H1 (cell line): ENCODE data around the gene FUT2. TPM values are rescaled to one million over a fixed set of nuclear protein-coding genes. Genes with fewer than 3 reads are reported as not detected.
A peak's percentile ranks its signal among the peaks of the same experiment; 100 is the strongest.

Experiments used
- CTCF ChIA-PET: fragments of 300-600 bp; sonication (Branson Sonifier 250); formaldehyde crosslinking; loops from one replicate; lab custom pipeline; 2021; ENCODE audit not compliant: partially characterized antibody; lab: Charles Lee
- POLR2A ChIA-PET: fragments of 300-600 bp; sonication (Branson Sonifier 250); formaldehyde crosslinking; loops from one replicate; lab custom pipeline; 2021; ENCODE audit warnings: inconsistent platforms; ENCODE audit not compliant: partially characterized antibody; lab: Charles Lee
- DNase-seq, 2 experiments: peaks; one replicate each; pipeline versions ENCODE4 v3.0.0 to v3.0.0-alpha.2; 2010 to 2022; ENCODE audit warnings: low spot score in 2 of 2, low read depth in 1 of 2, mixed read lengths in 1 of 2
- FAIRE-seq: peaks from 2 replicates; lab custom pipeline; 2011; peaks lifted over from hg19 to GRCh38; lab: Jason Lieb, UNC
- H2AFZ ChIP-seq: 2 replicates; pipeline ENCODE4 v1.8.1; 2012; ENCODE audit warnings: low read length, inconsistent platforms
- H2AK5ac ChIP-seq: 2 replicates; pipeline ENCODE4 v1.6.1; 2013; ENCODE audit warnings: low read depth, low read length
- H2BK120ac ChIP-seq: replicated peaks from 2 replicates; pipeline ENCODE3; 2013; ENCODE audit warnings: low read depth, low read length, inconsistent platforms
- H2BK12ac ChIP-seq: 2 replicates; pipeline ENCODE4 v1.6.1; 2013; ENCODE audit warnings: low read depth, low read length
- H2BK15ac ChIP-seq: 2 replicates; pipeline ENCODE4 v1.6.1; 2013; ENCODE audit warnings: low read length
- H2BK20ac ChIP-seq: 2 replicates; pipeline ENCODE4 v1.6.1; 2013; ENCODE audit warnings: low read length
- H2BK5ac ChIP-seq: 2 replicates; pipeline ENCODE4 v1.6.1; 2013; ENCODE audit warnings: low read depth, low read length
- H3K14ac ChIP-seq: 2 replicates; pipeline ENCODE4 v1.6.1; 2013; ENCODE audit warnings: inconsistent platforms; ENCODE audit not compliant: insufficient read length
- H3K18ac ChIP-seq: 2 replicates; pipeline ENCODE4 v1.6.1; 2013; ENCODE audit warnings: low read length; ENCODE audit errors: extremely low read depth
- H3K23ac ChIP-seq: 2 replicates; pipeline ENCODE4 v1.6.1; 2013; ENCODE audit warnings: inconsistent platforms; ENCODE audit not compliant: insufficient read length
- H3K23me2 ChIP-seq: 2 replicates; pipeline ENCODE4 v1.6.1; 2013; ENCODE audit warnings: low read depth, low read length
- H3K27ac ChIP-seq: 2 replicates; pipeline ENCODE4 v1.6.1; 2011; ENCODE audit warnings: low read depth, low read length, inconsistent platforms
- H3K27me3 ChIP-seq, 4 experiments: replicated peaks in 1 of 4; 1 replicate in 1 of 4; 2 replicates in 3 of 4; pipeline versions ENCODE4 v1.6.1 to v1.8.1; 2011 to 2013; ENCODE audit warnings: low read length in 3 of 4, mild to moderate bottlenecking in 3 of 4, inconsistent platforms in 2 of 4, mixed read lengths in 2 of 4, moderate library complexity in 1 of 4; ENCODE audit not compliant: control insufficient read depth in 3 of 4, insufficient read depth in 3 of 4; ENCODE audit errors: extremely low read depth in 1 of 4
- H3K36me3 ChIP-seq, 4 experiments: 2 replicates each; pipeline versions ENCODE4 v1.6.1 to v1.8.1; 2011 to 2013; ENCODE audit warnings: mild to moderate bottlenecking in 4 of 4, low read length in 3 of 4, moderate library complexity in 2 of 4, control low read depth in 1 of 4, inconsistent platforms in 1 of 4; ENCODE audit not compliant: insufficient read depth in 4 of 4, control insufficient read depth in 2 of 4
- H3K4ac ChIP-seq: replicated peaks from 2 replicates; pipeline ENCODE3; 2013; ENCODE audit warnings: low read length, low read depth, mixed read lengths, inconsistent platforms; ENCODE audit not compliant: insufficient read length
- H3K4me1 ChIP-seq, 4 experiments: replicated peaks in 1 of 4; 1 replicate in 1 of 4; 2 replicates in 3 of 4; pipeline versions ENCODE4 v1.6.1 to v1.8.1; 2011 to 2013; ENCODE audit warnings: low read length in 3 of 4, inconsistent platforms in 2 of 4, mixed read lengths in 1 of 4; ENCODE audit not compliant: insufficient read depth in 4 of 4, control insufficient read depth in 3 of 4
- H3K4me2 ChIP-seq, 2 experiments: 2 replicates each; pipeline versions ENCODE4 v1.6.1 to v1.8.1; 2011 to 2013; ENCODE audit warnings: low read depth in 2 of 2, low read length in 2 of 2, control low read depth in 1 of 2, inconsistent platforms in 1 of 2, mild to moderate bottlenecking in 1 of 2; ENCODE audit not compliant: insufficient read depth in 1 of 2
- H3K4me3 ChIP-seq, 4 experiments: fragments of 200-600, 300-600 bp in 1 of 4; sonication (generic), shearing (Covaris generic), sonication (Bioruptor Twin) in 1 of 4; 2 replicates each; pipeline versions ENCODE4 v1.5.1 to v1.8.1; 2011 to 2016; ENCODE audit warnings: low read length in 4 of 4, low read depth in 3 of 4, control low read depth in 2 of 4, inconsistent platforms in 2 of 4, mild to moderate bottlenecking in 2 of 4, mixed read lengths in 1 of 4, moderate library complexity in 1 of 4; ENCODE audit not compliant: insufficient read depth in 2 of 4; ENCODE audit errors: extremely low read depth in 1 of 4
- H3K56ac ChIP-seq: replicated peaks from 2 replicates; pipeline ENCODE3; 2013; ENCODE audit warnings: low read depth, mild to moderate bottlenecking, mixed read lengths, low read length, inconsistent platforms; ENCODE audit not compliant: insufficient read length
- H3K79me1 ChIP-seq: 2 replicates; pipeline ENCODE4 v1.6.1; 2013; ENCODE audit warnings: low read depth, low read length, control low read depth
- H3K79me2 ChIP-seq, 2 experiments: 2 replicates each; pipeline versions ENCODE4 v1.6.1 to v1.8.1; 2012 to 2013; ENCODE audit warnings: low read length in 2 of 2, mild to moderate bottlenecking in 2 of 2, inconsistent platforms in 1 of 2; ENCODE audit not compliant: insufficient read depth in 2 of 2, control insufficient read depth in 1 of 2
- H3K9ac ChIP-seq, 4 experiments: replicated peaks in 1 of 4; 1 replicate in 1 of 4; 2 replicates in 3 of 4; pipeline versions ENCODE4 v1.6.1 to v1.8.1; 2011 to 2013; ENCODE audit warnings: low read depth in 3 of 4, low read length in 3 of 4, control low read depth in 2 of 4, mild to moderate bottlenecking in 2 of 4, moderate library complexity in 2 of 4, inconsistent platforms in 1 of 4; ENCODE audit errors: extremely low read depth in 1 of 4
- H3K9me3 ChIP-seq, 2 experiments: 2 replicates each; pipeline versions ENCODE4 v1.6.1 to v1.8.1; 2012 to 2013; ENCODE audit warnings: mild to moderate bottlenecking in 2 of 2, moderate library complexity in 2 of 2, control low read depth in 1 of 2, inconsistent platforms in 1 of 2, low read depth in 1 of 2, low read length in 1 of 2, mixed read lengths in 1 of 2; ENCODE audit not compliant: insufficient read depth in 2 of 2
- H4K20me1 ChIP-seq, 2 experiments: replicated peaks in 1 of 2; 2 replicates each; pipeline versions ENCODE3 to v1.8.1; 2011 to 2013; ENCODE audit warnings: inconsistent platforms in 2 of 2, low read length in 2 of 2, mild to moderate bottlenecking in 1 of 2; ENCODE audit not compliant: insufficient read depth in 2 of 2, control insufficient read depth in 1 of 2
- H4K5ac ChIP-seq: 2 replicates; pipeline ENCODE4 v1.6.1; 2013; ENCODE audit warnings: low read length, low read depth, mixed read lengths, inconsistent platforms; ENCODE audit not compliant: insufficient read length
- H4K8ac ChIP-seq: 2 replicates; pipeline ENCODE4 v1.8.0; 2013; ENCODE audit warnings: mild to moderate bottlenecking, moderate library complexity, low read length, inconsistent platforms; ENCODE audit not compliant: insufficient read depth; ENCODE audit errors: extremely low read depth
- H4K91ac ChIP-seq: replicated peaks from 2 replicates; pipeline ENCODE3; 2013; ENCODE audit warnings: low read length, mixed read lengths, inconsistent platforms; ENCODE audit not compliant: insufficient read length
- HDAC2 ChIP-seq, 2 experiments: fragments of 300-600 bp in 1 of 2; sonication (generic) in 1 of 2; IDR thresholded peaks; 2 replicates each; pipeline ENCODE4 v1.6.1; 2011 to 2012; ENCODE audit warnings: low read depth in 2 of 2, low read length in 2 of 2, mild to moderate bottlenecking in 2 of 2, moderate library complexity in 2 of 2, borderline replicate concordance in 1 of 2, inconsistent platforms in 1 of 2
- SAP30 ChIP-seq: fragments of 300-600 bp; sonication (generic); IDR thresholded peaks from 2 replicates; pipeline ENCODE4 v1.7.1; 2012; ENCODE audit warnings: low read length, moderate library complexity, mild to moderate bottlenecking, inconsistent platforms; ENCODE audit not compliant: insufficient read depth, insufficient replicate concordance
- WGBS, 2 experiments: shearing (Covaris generic) in 1 of 2; methylation state at CpG; one replicate each; pipeline versions ENCODE4 v1.1.6 to v1.1.7; 2013 to 2015; ENCODE audit warnings: low lambda C conversion rate in 2 of 2, mixed read lengths in 2 of 2, inconsistent platforms in 1 of 2, low coverage in 1 of 2, missing lambda C conversion rate in 1 of 2; ENCODE audit not compliant: insufficient replicate concordance in 2 of 2, insufficient coverage in 1 of 2, insufficient read length in 1 of 2; ENCODE audit errors: extremely low coverage in 1 of 2, missing lambda C conversion rate in 1 of 2; 5-methylcytosine and 5-hydroxymethylcytosine counted together
- polyA plus RNA-seq, 7 experiments: library from polyadenylated mRNA; depleted of rRNA in 3 of 7; stranded (reverse) in 5 of 7; unstranded in 2 of 7; fragments of >200 nt in 5 of 7; fragments of 200-250 nt in 2 of 7; gene quantifications; 1 replicate in 5 of 7; 2 replicates in 1 of 7; 4 replicates in 1 of 7; pipeline versions ENCODE4 v1.2.1 to v1.2.3, GENCODE V29; 2011 to 2013; ENCODE audit warnings: missing spikeins in 2 of 7, mixed read lengths in 2 of 7
- total RNA-seq: library from RNA; stranded (reverse); fragmentation: NEBNext Ultra II Directional; extraction: Animal tissue kit (Norgen Biotek cat#: 25700); gene quantifications from 2 replicates; pipeline ENCODE4 v1.2.1, GENCODE V29; 2021

FUT2 gene
- total and polyA plus RNA-seq, 2 of the 8 experiments (the other 6 are each of a cell fraction or from before 2014, with no cell fraction given), result 5.0 to 5.6 TPM

DNA sequence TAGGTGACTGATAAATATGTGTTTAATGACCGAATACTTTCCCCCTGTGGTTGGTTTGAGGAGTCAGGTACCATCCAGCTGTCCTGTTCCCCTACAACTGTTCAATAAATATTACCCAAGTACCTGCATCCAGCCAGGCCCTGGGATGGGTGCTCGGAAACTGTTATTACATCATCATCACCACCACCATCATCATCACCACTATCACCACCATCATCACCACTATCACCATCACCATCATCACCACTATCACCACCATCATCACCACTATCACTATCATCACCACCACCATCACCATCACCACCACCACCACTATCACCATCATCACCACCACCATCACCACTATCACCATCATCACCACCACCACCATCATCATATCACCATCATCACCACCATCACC lies 27.0 kb upstream of the FUT2 start:
- Histone ChIP-seq H3K4ac (no peak overlapping the region), H3K79me1 (no peaks in the 10 kb centered on the region), H3K56ac (peak overlapping the region; percentile 92), H2BK5ac (no peak overlapping the region), H3K4me2 (no peak overlapping the region), H3K14ac (no peak overlapping the region), H3K4me3 (no peak overlapping the region), H4K91ac (no peak overlapping the region), H4K5ac (no peak overlapping the region), H2BK15ac (no peak overlapping the region), H3K27ac (no peak overlapping the region), H3K18ac (no peak overlapping the region), H3K9ac (no peak overlapping the region), H3K79me2 (no peaks in the 10 kb centered on the region; a peak in 1 of 4 replicates), H3K4me1 (peaks cover 0 to 10% (median 7%) of the 10 kb centered on the region in 4 experiments; a peak in 6 of 7 replicates), H3K27me3 (peaks cover 0 to 2% (median 1%) of the 10 kb centered on the region in 4 experiments; a peak in 1 of 7 replicates), H2BK120ac (no peak overlapping the region), H2BK20ac (no peak overlapping the region), H4K8ac (no peak overlapping the region), H3K23me2 (peaks cover 18% of the 10 kb centered on the region; the same call in 1 of the 2 replicates), H3K23ac (no peak overlapping the region), H3K9me3 (peaks cover 0 to 3% of the 10 kb centered on the region in 2 experiments; a peak in 1 of 4 replicates), H4K20me1 (peaks cover 0 to 4% of the 10 kb centered on the region in 2 experiments), H3K36me3 (no peaks in the 10 kb centered on the region), H2AK5ac (no peak overlapping the region), H2AFZ (no peak overlapping the region), H2BK12ac (no peak overlapping the region)
- DNase-seq (no peak), FAIRE-seq (no peak)
- WGBS, 2 experiments, result 90% methylated on average over 2 of the region's 2 CpGs; no CpG with 5 or more reads in 1 of the 2 experiments
- POLR2A ChIA-PET, result interaction anchor here (1.0 kb wide), 1 partner anchor 23 kb away, joined by 4 read pairs; no protein-coding TSS in a partner anchor
- CTCF ChIA-PET, result interaction anchor here (0.7 kb wide), 1 partner anchor 159 kb away, joined by 3 read pairs; no protein-coding TSS in a partner anchor
- TF ChIP-seq HDAC2 (IDR thresholded peaks at IDR 0.05; ENCODE audit: borderline replicate concordance in 1 of 2, low read depth in 2 of 2, low read length in 2 of 2) (no peak), SAP30 (no peak)
